A172 (cell line): ENCODE results near the gene PEX14. TPM values are rescaled to one million over a fixed set of nuclear protein-coding genes. Genes with fewer than 3 reads are reported as not detected.
A peak's percentile ranks its signal among the peaks of the same experiment; 100 is the strongest.

Experiments
- DNase-seq: peaks from one replicate; pipeline ENCODE4 v3.0.0-alpha.2; 2015; ENCODE audit warnings: low spot score
- total RNA-seq: library from RNA; depleted of rRNA; stranded (reverse); fragments of >200 nt; shearing (Covaris generic); gene quantifications from 2 replicates; pipeline ENCODE4 v1.2.3, GENCODE V29; 2014; rRNA removed

PEX14 gene
- total RNA-seq, 1 experiment from 2014 or later = 5.9 TPM

GRCh38 chr1:10678852-10679251 lies 204.1 kb downstream of the PEX14 start:
- DNase-seq = no peak

- DNase-seq = peak; percentile 65
Measured at GRCh38 chr1:10679496-10680220, 204.9 kb downstream of the PEX14 start.

Other genes with a start within 250 kb of the PEX14 start
- gene PGD, start 75.9 kb upstream of the PEX14 start, total RNA-seq = 114 and 146 TPM in 2 replicates
- 11.6 and 15.2 TPM in 2 replicates for gene CENPS, start 44.5 kb upstream of the PEX14 start, total RNA-seq
- not detected in 2 replicates for gene CORT, start 24.9 kb upstream of the PEX14 start, total RNA-seq
- 29.9 and 31.3 TPM in 2 replicates for gene DFFA, start 2.4 kb upstream of the PEX14 start, total RNA-seq